Peyer's patch (tissue), 4 donors: ENCODE measurements around the gene SYNGR1. TPM values are rescaled to one million over a fixed set of nuclear protein-coding genes. Genes with fewer than 3 reads are reported as not detected.
A peak's percentile ranks its signal among the peaks of the same experiment; 100 is the strongest.

Source experiments
- DNase-seq, 3 donors: peaks; one replicate each; pipeline ENCODE4 v3.0.0-alpha.2; 2017 to 2019
- H3K27ac ChIP-seq, 4 donors: fragments of 200-600 bp; sonication (generic); one replicate each; pipeline ENCODE4 v1.5.1; 2016 to 2019
- H3K27me3 ChIP-seq, 2 donors: fragments of 200-600 bp; sonication (generic); one replicate each; pipeline ENCODE4 v1.5.1; 2019
- H3K36me3 ChIP-seq, 3 donors: fragments of 200-600 bp; sonication (generic); one replicate each; pipeline ENCODE4 v1.5.1; 2016 to 2019
- H3K4me1 ChIP-seq, 4 donors: fragments of 200-600 bp; sonication (generic); one replicate each; pipeline ENCODE4 v1.5.1; 2016 to 2019
- H3K4me3 ChIP-seq, 4 donors: fragments of 200-600 bp; sonication (generic); 1 replicate in 3 of 4; 2 replicates in 1 of 4; pipeline ENCODE4 v1.5.1; 2016 to 2019; ENCODE audit warnings: mild to moderate bottlenecking in 1 of 4
- H3K9me3 ChIP-seq, 4 donors: fragments of 200-600 bp; sonication (generic); one replicate each; pipeline ENCODE4 v1.5.1; 2016 to 2019; ENCODE audit warnings: mild to moderate bottlenecking in 1 of 4
- POLR2A ChIP-seq, 2 donors: fragments of 450-650 bp; IDR thresholded peaks; one replicate each; pipeline ENCODE4 v1.5.1; 2017; ENCODE audit warnings: antibody characterized with exemption in 2 of 2, mild to moderate bottlenecking in 2 of 2, moderate library complexity in 2 of 2
- total RNA-seq, 4 donors: library from RNA; depleted of rRNA; stranded (reverse); fragments of >200 nt; gene quantifications; one replicate each; pipeline ENCODE4 v1.1.0, GENCODE V29; 2016
- TF ChIP-seq, protein P1 (sequence below), 6 experiments: fragments of 450-650 bp in 4 of 6; fragments of 200-600 bp in 2 of 6; sonication (generic) in 1 of 6; IDR thresholded peaks; one replicate each; pipeline ENCODE4 v1.5.1; 2017 to 2019; ENCODE audit warnings: antibody characterized with exemption in 6 of 6, mild to moderate bottlenecking in 3 of 6, moderate library complexity in 1 of 6

SYNGR1 gene
- total RNA-seq: 10 to 100 TPM in 1 of 4 donors, 1 to 10 TPM in 2, under 1 TPM in 1; 0.35 to 22.3 (median 2.5) TPM

GRCh38 chr22:39349967-39350726, at the start of gene SYNGR1:
Gene SYNGR1, plus strand, starts transcription at chr22:39349991. Its CDS starts 20 bp downstream, at chr22:39350011.
- H3K4me3 ChIP-seq: peak within 1 kb of the TSS; percentile 53 to 73 (median 68)
- no peaks in the 10 kb centered on the region for H3K9me3 ChIP-seq
- peaks cover 0 to 21% (median 3%) of the 10 kb centered on the region in 4 donors for H3K4me1 ChIP-seq
- peaks cover 0 to 10% of the 10 kb centered on the region in 2 donors for H3K27me3 ChIP-seq
- H3K36me3 ChIP-seq: no peaks in the 10 kb centered on the region
- peak within 1 kb of the TSS; percentile 46 to 87 (median 59) for H3K27ac ChIP-seq
- DNase-seq: no peak
- TF ChIP-seq POLR2A (IDR thresholded peaks at IDR 0.05): no peak
- TF ChIP-seq, protein P1, sequence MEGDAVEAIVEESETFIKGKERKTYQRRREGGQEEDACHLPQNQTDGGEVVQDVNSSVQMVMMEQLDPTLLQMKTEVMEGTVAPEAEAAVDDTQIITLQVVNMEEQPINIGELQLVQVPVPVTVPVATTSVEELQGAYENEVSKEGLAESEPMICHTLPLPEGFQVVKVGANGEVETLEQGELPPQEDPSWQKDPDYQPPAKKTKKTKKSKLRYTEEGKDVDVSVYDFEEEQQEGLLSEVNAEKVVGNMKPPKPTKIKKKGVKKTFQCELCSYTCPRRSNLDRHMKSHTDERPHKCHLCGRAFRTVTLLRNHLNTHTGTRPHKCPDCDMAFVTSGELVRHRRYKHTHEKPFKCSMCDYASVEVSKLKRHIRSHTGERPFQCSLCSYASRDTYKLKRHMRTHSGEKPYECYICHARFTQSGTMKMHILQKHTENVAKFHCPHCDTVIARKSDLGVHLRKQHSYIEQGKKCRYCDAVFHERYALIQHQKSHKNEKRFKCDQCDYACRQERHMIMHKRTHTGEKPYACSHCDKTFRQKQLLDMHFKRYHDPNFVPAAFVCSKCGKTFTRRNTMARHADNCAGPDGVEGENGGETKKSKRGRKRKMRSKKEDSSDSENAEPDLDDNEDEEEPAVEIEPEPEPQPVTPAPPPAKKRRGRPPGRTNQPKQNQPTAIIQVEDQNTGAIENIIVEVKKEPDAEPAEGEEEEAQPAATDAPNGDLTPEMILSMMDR (IDR thresholded peaks at IDR 0.05): no peak

DNA sequence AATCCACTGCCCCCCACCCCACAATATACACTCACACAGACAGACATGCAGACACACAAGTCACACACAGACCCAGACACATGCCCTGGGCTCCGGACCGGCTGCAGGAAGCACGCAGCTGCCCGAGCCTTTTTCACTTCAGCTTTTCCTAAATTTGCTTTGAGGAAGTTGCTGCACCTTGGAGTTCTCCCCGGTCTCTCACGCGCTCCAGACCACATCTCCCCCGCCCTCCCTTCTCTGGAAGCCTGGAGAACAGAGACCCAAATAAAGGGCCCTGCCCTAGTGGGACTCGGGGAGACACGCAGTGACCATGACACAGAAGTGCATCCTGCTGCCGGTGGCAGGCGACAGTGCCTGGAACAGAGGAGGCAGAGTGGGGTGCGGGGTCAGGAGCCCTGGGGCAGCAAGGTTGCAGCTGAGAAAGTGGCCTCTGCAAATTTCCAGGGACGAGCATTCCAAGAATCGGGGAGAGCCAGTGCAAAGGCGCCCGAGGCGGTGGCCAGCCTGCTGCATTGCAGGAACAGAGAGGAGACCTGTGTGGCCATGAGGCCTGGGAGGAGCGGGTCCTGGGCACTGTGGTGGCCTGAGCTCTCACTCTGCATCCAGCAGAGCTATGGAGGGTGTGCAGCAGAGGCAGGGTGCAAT, 49.5 kb upstream of the SYNGR1 start:
- H3K4me1 ChIP-seq: peaks cover 0 to 17% (median 11%) of the 10 kb centered on the region in 4 donors
- H3K36me3 ChIP-seq: no peaks in the 10 kb centered on the region
- peak overlapping the region in 2 of 4 donors; percentile 16 to 22 for H3K4me3 ChIP-seq
- no peaks in the 10 kb centered on the region for H3K27me3 ChIP-seq
- DNase-seq: peak in 2 of 3 donors; percentile 59 to 75
- H3K27ac ChIP-seq: peak overlapping the region in 3 of 4 donors; percentile 58 to 64 (median 61)
- no peaks in the 10 kb centered on the region for H3K9me3 ChIP-seq
- no peak for TF ChIP-seq POLR2A (IDR thresholded peaks at IDR 0.05)
- TF ChIP-seq, protein P1 (IDR thresholded peaks at IDR 0.05): no peak

- Histone ChIP-seq H3K36me3 (no peaks in the 10 kb centered on the region), H3K9me3 (no peaks in the 10 kb centered on the region), H3K4me1 (peaks cover 0 to 17% (median 11%) of the 10 kb centered on the region in 4 donors), H3K27me3 (no peaks in the 10 kb centered on the region), H3K27ac (peak overlapping the region in 1 of 4 donors; percentile 58), H3K4me3 (no peak overlapping the region)
- DNase-seq: no peak
- TF ChIP-seq, protein P1 (IDR thresholded peaks at IDR 0.05): no peak
- TF ChIP-seq POLR2A (IDR thresholded peaks at IDR 0.05): no peak
Observed at GRCh38 chr22:39301108-39301507, 48.7 kb upstream of the SYNGR1 start.

GRCh38 chr22:39301926-39302325, 47.9 kb upstream of the SYNGR1 start:
- Histone ChIP-seq H3K27ac (no peak overlapping the region), H3K27me3 (no peaks in the 10 kb centered on the region), H3K9me3 (no peaks in the 10 kb centered on the region), H3K4me3 (no peak overlapping the region), H3K4me1 (peaks cover 0 to 17% (median 11%) of the 10 kb centered on the region in 4 donors), H3K36me3 (no peaks in the 10 kb centered on the region)
- TF ChIP-seq, protein P1 (IDR thresholded peaks at IDR 0.05): no peak
- no peak for TF ChIP-seq POLR2A (IDR thresholded peaks at IDR 0.05)
- DNase-seq: no peak

DNA sequence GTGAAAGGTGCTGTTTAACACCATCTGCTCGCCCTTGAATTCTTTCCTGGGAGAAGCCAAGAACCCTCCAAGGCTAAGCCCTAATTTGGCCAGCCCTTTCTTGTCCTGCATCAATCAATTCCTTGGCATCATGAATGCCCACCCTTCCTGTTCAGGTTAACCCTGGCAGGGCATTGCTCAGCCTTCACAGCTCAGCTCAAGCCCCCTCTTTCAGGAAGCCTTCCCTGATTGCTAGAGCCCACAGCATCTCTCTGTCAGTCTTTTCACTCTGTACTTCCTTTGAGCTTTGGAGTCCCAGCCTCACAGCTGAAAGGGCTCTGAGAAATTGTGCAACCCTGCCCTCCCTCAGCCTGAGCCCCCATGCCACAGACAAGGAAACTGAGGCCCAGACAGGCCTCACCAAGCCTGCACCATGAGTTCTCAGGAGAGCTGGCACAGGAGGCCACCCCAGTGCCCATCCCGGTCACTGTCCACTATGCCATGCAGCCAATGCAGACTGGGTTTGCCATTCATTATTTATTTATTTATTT, 47.3 kb upstream of the SYNGR1 start:
- Histone ChIP-seq H3K27ac (no peak overlapping the region), H3K4me1 (peaks cover 0 to 11% (median 9%) of the 10 kb centered on the region in 4 donors), H3K27me3 (no peaks in the 10 kb centered on the region), H3K9me3 (no peaks in the 10 kb centered on the region), H3K4me3 (no peak overlapping the region), H3K36me3 (no peaks in the 10 kb centered on the region)
- no peak for TF ChIP-seq POLR2A (IDR thresholded peaks at IDR 0.05)
- TF ChIP-seq, protein P1 (IDR thresholded peaks at IDR 0.05): no peak
- no peak for DNase-seq
